ENCODE data around the gene TMEM184A. TPM values are rescaled to one million over a fixed set of nuclear protein-coding genes. Genes with fewer than 3 reads are reported as not detected.

Gene TMEM184A
- total and polyA plus RNA-seq, 2 of the 8 experiments (the other 6 are each of a cell fraction or from before 2014, with no cell fraction given), result 1.8 to 2.1 TPM

GRCh38 chr7:1523208-1523607, 32.8 kb downstream of the TMEM184A start:
- no peak for FAIRE-seq

More at GRCh38 chr7:1523208-1523607, 32.8 kb downstream of the TMEM184A start:
- Histone ChIP-seq H3K27ac (ENCODE audit: low read depth, low read length) (no peak overlapping the region), H2BK20ac (ENCODE audit: low read length) (no peak overlapping the region; the same call in 1 of the 2 replicates), H3K4ac (replicated peaks; ENCODE audit: insufficient read length, low read depth, low read length) (no peak overlapping the region), H3K9me3 (ENCODE audit: insufficient read depth in 2 of 2, low read depth in 1 of 2, low read length in 1 of 2) (no peaks in the 10 kb centered on the region), H3K9ac (replicated peaks in 1 of 4; ENCODE audit: extremely low read depth in 1 of 4, low read depth in 3 of 4, low read length in 3 of 4) (peak overlapping the region in 1 of 4 experiments; percentile 32; a peak in 1 of 7 replicates), H3K18ac (ENCODE audit: extremely low read depth, low read length) (no peak overlapping the region; the same call in none of the 2 replicates), H3K79me2 (ENCODE audit: control insufficient read depth in 1 of 2, insufficient read depth in 2 of 2, low read length in 2 of 2) (no peaks in the 10 kb centered on the region), H4K5ac (ENCODE audit: insufficient read length, low read depth, low read length) (no peak overlapping the region), H4K8ac (ENCODE audit: extremely low read depth, insufficient read depth, low read length) (peak overlapping the region; percentile 80; the same call in 1 of the 2 replicates), H2BK120ac (replicated peaks; ENCODE audit: low read depth, low read length) (no peak overlapping the region), H4K91ac (replicated peaks; ENCODE audit: insufficient read length, low read length) (peak overlapping the region; percentile 60), H2BK15ac (ENCODE audit: low read length) (no peak overlapping the region; the same call in 1 of the 2 replicates), H3K4me1 (replicated peaks in 1 of 4; ENCODE audit: control insufficient read depth in 3 of 4, insufficient read depth in 4 of 4, low read length in 3 of 4) (peaks cover 0 to 11% (median 3%) of the 10 kb centered on the region in 4 experiments; a peak in 4 of 7 replicates), H2AFZ (ENCODE audit: low read length) (peak overlapping the region; percentile 62; the same call in 1 of the 2 replicates), H2BK12ac (ENCODE audit: low read depth, low read length) (peak overlapping the region; percentile 17; the same call in 1 of the 2 replicates), H3K4me2 (ENCODE audit: insufficient read depth in 1 of 2, low read depth in 2 of 2, low read length in 2 of 2) (peak overlapping the region; percentile 5 to 8; a peak in 2 of 4 replicates), H3K56ac (replicated peaks; ENCODE audit: insufficient read length, low read depth, low read length) (no peak overlapping the region), H4K20me1 (replicated peaks in 1 of 2; ENCODE audit: control insufficient read depth in 1 of 2, insufficient read depth in 2 of 2, low read length in 2 of 2) (no peaks in the 10 kb centered on the region), H2AK5ac (ENCODE audit: low read depth, low read length) (no peak overlapping the region), H3K27me3 (replicated peaks in 1 of 4; ENCODE audit: control insufficient read depth in 3 of 4, extremely low read depth in 1 of 4, insufficient read depth in 3 of 4, low read length in 3 of 4) (no peaks in the 10 kb centered on the region), H3K4me3 (ENCODE audit: extremely low read depth in 1 of 4, insufficient read depth in 2 of 4, low read depth in 3 of 4, low read length in 4 of 4) (no peak overlapping the region), H2BK5ac (ENCODE audit: low read depth, low read length) (peak overlapping the region; percentile 77; the same call in 1 of the 2 replicates), H3K23ac (ENCODE audit: insufficient read length) (no peak overlapping the region), H3K79me1 (ENCODE audit: low read depth, low read length) (no peaks in the 10 kb centered on the region), H3K36me3 (ENCODE audit: control insufficient read depth in 2 of 4, insufficient read depth in 4 of 4, low read length in 3 of 4) (no peaks in the 10 kb centered on the region), H3K14ac (ENCODE audit: insufficient read length) (no peak overlapping the region), H3K23me2 (ENCODE audit: low read depth, low read length) (no peaks in the 10 kb centered on the region; the same call in 1 of the 2 replicates)
- CTCF ChIA-PET (ENCODE audit: partially characterized antibody), result no interaction called here
- POLR2A ChIA-PET (ENCODE audit: partially characterized antibody), result interaction anchor here (2.1 kb wide), 1 partner anchor 12 kb away, joined by 5 read pairs; no protein-coding TSS in a partner anchor
- peak in 1 of 2 experiments; percentile 64 for DNase-seq (ENCODE audit: low read depth in 1 of 2, low spot score in 2 of 2)
- 44% methylated on average over 13 of the region's 13 CpGs; no CpG with 5 or more reads in 1 of the 2 experiments for WGBS, 2 experiments (ENCODE audit: extremely low coverage in 1 of 2, insufficient coverage in 1 of 2, insufficient read length in 1 of 2, insufficient replicate concordance in 2 of 2, low coverage in 1 of 2, low lambda C conversion rate in 2 of 2, missing lambda C conversion rate in 1 of 2)
- 0 out of 4 replicates have a peak, but pooled peaks of 1 of the 2 experiments have one; percentile 4 for TF ChIP-seq RAD21 (IDR thresholded peaks at IDR 0.05 in 1 of 2, conservative IDR thresholded peaks at IDR 0.05 in 1 of 2; ENCODE audit: low read depth in 2 of 2, low read length in 2 of 2)
- TF ChIP-seq, protein P1, sequence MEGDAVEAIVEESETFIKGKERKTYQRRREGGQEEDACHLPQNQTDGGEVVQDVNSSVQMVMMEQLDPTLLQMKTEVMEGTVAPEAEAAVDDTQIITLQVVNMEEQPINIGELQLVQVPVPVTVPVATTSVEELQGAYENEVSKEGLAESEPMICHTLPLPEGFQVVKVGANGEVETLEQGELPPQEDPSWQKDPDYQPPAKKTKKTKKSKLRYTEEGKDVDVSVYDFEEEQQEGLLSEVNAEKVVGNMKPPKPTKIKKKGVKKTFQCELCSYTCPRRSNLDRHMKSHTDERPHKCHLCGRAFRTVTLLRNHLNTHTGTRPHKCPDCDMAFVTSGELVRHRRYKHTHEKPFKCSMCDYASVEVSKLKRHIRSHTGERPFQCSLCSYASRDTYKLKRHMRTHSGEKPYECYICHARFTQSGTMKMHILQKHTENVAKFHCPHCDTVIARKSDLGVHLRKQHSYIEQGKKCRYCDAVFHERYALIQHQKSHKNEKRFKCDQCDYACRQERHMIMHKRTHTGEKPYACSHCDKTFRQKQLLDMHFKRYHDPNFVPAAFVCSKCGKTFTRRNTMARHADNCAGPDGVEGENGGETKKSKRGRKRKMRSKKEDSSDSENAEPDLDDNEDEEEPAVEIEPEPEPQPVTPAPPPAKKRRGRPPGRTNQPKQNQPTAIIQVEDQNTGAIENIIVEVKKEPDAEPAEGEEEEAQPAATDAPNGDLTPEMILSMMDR (IDR thresholded peaks at IDR 0.05; ENCODE audit: control extremely low read depth in 1 of 3, insufficient read depth in 1 of 3, low read depth in 1 of 3, low read length in 3 of 3), result peak in 1 of 3 experiments; percentile 3; a peak in 1 of 4 replicates
- TF ChIP-seq MAX (IDR thresholded peaks at IDR 0.05), result peak; percentile 71; the same call in 1 of the 2 replicates
- TF ChIP-seq TCF12 (IDR thresholded peaks at IDR 0.05; ENCODE audit: low read depth, low read length), result no peak
